OCI-LY1 (cell line): ENCODE results near the gene AFAP1L1.

Experiments
- H2AFZ ChIP-seq: fragments of 200-600 bp; sonication (generic), shearing (Covaris generic); 2 replicates; pipeline ENCODE4 v1.6.0; 2014; ENCODE audit warnings: antibody characterized with exemption, mild to moderate bottlenecking, low read length
- H3F3A ChIP-seq: fragments of 200-600 bp; sonication (generic), shearing (Covaris generic); 2 replicates; pipeline ENCODE4 v1.6.0; 2014; ENCODE audit warnings: mild to moderate bottlenecking, antibody characterized with exemption, low read length, moderate library complexity; ENCODE audit not compliant: insufficient read depth
- H3K27ac ChIP-seq: fragments of 200-600 bp; sonication (generic); 2 replicates; pipeline ENCODE4 v1.5.1; 2014; ENCODE audit warnings: low read length, mixed run types, mild to moderate bottlenecking, low read depth; ENCODE audit not compliant: poor library complexity, severe bottlenecking
- H3K27me3 ChIP-seq: fragments of 200-600 bp; sonication (generic); 2 replicates; pipeline ENCODE4 v1.6.0; 2014; ENCODE audit warnings: antibody characterized with exemption, mild to moderate bottlenecking, low read length, moderate library complexity; ENCODE audit not compliant: insufficient read depth
- H3K36me3 ChIP-seq: fragments of 200-600 bp; sonication (generic); 2 replicates; pipeline ENCODE4 v1.6.1; 2014; ENCODE audit warnings: mild to moderate bottlenecking, antibody characterized with exemption, low read length, moderate library complexity, mixed read lengths; ENCODE audit not compliant: insufficient read depth
- H3K4me1 ChIP-seq: fragments of 200-600 bp; sonication (generic); 2 replicates; pipeline ENCODE4 v1.5.1; 2014; ENCODE audit warnings: mild to moderate bottlenecking, low read length, moderate library complexity; ENCODE audit not compliant: insufficient read depth, severe bottlenecking
- H3K4me2 ChIP-seq: fragments of 200-600 bp; sonication (generic), shearing (Covaris generic); 2 replicates; pipeline ENCODE4 v1.6.1; 2014; ENCODE audit warnings: low read length
- H3K4me3 ChIP-seq: fragments of 200-600 bp; sonication (generic); 2 replicates; pipeline ENCODE4 v1.5.1; 2014; ENCODE audit warnings: low read length, low read depth, mild to moderate bottlenecking, mixed read lengths; ENCODE audit not compliant: poor library complexity, severe bottlenecking
- H3K79me2 ChIP-seq: fragments of 200-600 bp; shearing (Covaris generic); 2 replicates; pipeline ENCODE4 v1.6.1; 2016; ENCODE audit warnings: mixed run types, low read length, mixed read lengths; ENCODE audit not compliant: insufficient read depth
- H3K9ac ChIP-seq: fragments of 200-600 bp; sonication (generic), shearing (Covaris generic); 2 replicates; pipeline ENCODE4 v1.6.1; 2014; ENCODE audit warnings: mild to moderate bottlenecking, low read length, mixed read lengths
- H3K9me2 ChIP-seq: fragments of 200-600 bp; sonication (generic), shearing (Covaris generic); 2 replicates; pipeline ENCODE4 v1.6.1; 2014; ENCODE audit warnings: low read depth, mild to moderate bottlenecking, low read length, mixed read lengths
- H3K9me3 ChIP-seq: fragments of 200-600 bp; shearing (Covaris generic); 2 replicates; pipeline ENCODE4 v1.6.1; 2014; ENCODE audit warnings: low read length, mixed read lengths
- H4K20me1 ChIP-seq: fragments of 200-600 bp; sonication (generic), shearing (Covaris generic); 2 replicates; pipeline ENCODE4 v1.6.0; 2016; ENCODE audit warnings: mild to moderate bottlenecking, low read length; ENCODE audit not compliant: insufficient read depth
- EZH2 ChIP-seq: fragments of 200-600 bp; sonication (generic), shearing (Covaris generic); IDR thresholded peaks from 2 replicates; pipeline ENCODE4 v1.8.0; 2017; ENCODE audit warnings: borderline replicate concordance, mixed run types, mild to moderate bottlenecking, antibody characterized with exemption, low read length, moderate library complexity, mixed read lengths
- TF ChIP-seq, protein P1 (sequence below): fragments of 200-600 bp; sonication (generic), shearing (Covaris generic); IDR thresholded peaks from 2 replicates; pipeline ENCODE4 v1.5.1; 2017; ENCODE audit warnings: mild to moderate bottlenecking, antibody characterized with exemption, low read length, moderate library complexity, mixed read lengths

Gene AFAP1L1

GRCh38 chr5:149386166-149386565, 114.5 kb downstream of the AFAP1L1 start:
- Histone ChIP-seq H3K79me2 (no peaks in the 10 kb centered on the region), H3K9ac (no peak overlapping the region), H3K27me3 (peaks cover 6% of the 10 kb centered on the region; the same call in 1 of the 2 replicates), H3K9me3 (no peaks in the 10 kb centered on the region), H3K4me3 (no peak overlapping the region), H3K36me3 (no peaks in the 10 kb centered on the region), H3K9me2 (no peaks in the 10 kb centered on the region), H2AFZ (no peak overlapping the region), H4K20me1 (no peaks in the 10 kb centered on the region), H3K4me2 (no peak overlapping the region), H3F3A (no peaks in the 10 kb centered on the region), H3K27ac (no peak overlapping the region), H3K4me1 (peaks cover 3% of the 10 kb centered on the region)
- TF ChIP-seq EZH2 = no peak
- TF ChIP-seq, protein P1, sequence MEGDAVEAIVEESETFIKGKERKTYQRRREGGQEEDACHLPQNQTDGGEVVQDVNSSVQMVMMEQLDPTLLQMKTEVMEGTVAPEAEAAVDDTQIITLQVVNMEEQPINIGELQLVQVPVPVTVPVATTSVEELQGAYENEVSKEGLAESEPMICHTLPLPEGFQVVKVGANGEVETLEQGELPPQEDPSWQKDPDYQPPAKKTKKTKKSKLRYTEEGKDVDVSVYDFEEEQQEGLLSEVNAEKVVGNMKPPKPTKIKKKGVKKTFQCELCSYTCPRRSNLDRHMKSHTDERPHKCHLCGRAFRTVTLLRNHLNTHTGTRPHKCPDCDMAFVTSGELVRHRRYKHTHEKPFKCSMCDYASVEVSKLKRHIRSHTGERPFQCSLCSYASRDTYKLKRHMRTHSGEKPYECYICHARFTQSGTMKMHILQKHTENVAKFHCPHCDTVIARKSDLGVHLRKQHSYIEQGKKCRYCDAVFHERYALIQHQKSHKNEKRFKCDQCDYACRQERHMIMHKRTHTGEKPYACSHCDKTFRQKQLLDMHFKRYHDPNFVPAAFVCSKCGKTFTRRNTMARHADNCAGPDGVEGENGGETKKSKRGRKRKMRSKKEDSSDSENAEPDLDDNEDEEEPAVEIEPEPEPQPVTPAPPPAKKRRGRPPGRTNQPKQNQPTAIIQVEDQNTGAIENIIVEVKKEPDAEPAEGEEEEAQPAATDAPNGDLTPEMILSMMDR = no peak

GRCh38 chr5:149387081-149387631, 115.5 kb downstream of the AFAP1L1 start:
- Histone ChIP-seq H3K9ac (no peak overlapping the region), H3K9me3 (no peaks in the 10 kb centered on the region), H3K4me3 (no peak overlapping the region), H3K4me1 (no peaks in the 10 kb centered on the region), H3K4me2 (no peak overlapping the region), H3K36me3 (no peaks in the 10 kb centered on the region), H3K9me2 (no peaks in the 10 kb centered on the region), H2AFZ (no peak overlapping the region), H3K27me3 (peaks cover 6% of the 10 kb centered on the region; the same call in 1 of the 2 replicates), H4K20me1 (no peaks in the 10 kb centered on the region), H3K79me2 (no peaks in the 10 kb centered on the region), H3K27ac (no peak overlapping the region), H3F3A (no peaks in the 10 kb centered on the region)
- no peak for TF ChIP-seq EZH2
- TF ChIP-seq, protein P1 = no peak

GRCh38 chr5:149387982-149388381, 116.3 kb downstream of the AFAP1L1 start:
- Histone ChIP-seq H3K36me3 (no peaks in the 10 kb centered on the region), H4K20me1 (no peaks in the 10 kb centered on the region), H3K79me2 (no peaks in the 10 kb centered on the region), H3K4me2 (no peak overlapping the region), H3K9me3 (no peaks in the 10 kb centered on the region), H3K4me3 (no peak overlapping the region), H3K27me3 (peaks cover 6% of the 10 kb centered on the region; the same call in 1 of the 2 replicates), H3K27ac (no peak overlapping the region), H2AFZ (no peak overlapping the region), H3F3A (no peaks in the 10 kb centered on the region), H3K9ac (no peak overlapping the region), H3K9me2 (no peaks in the 10 kb centered on the region), H3K4me1 (no peaks in the 10 kb centered on the region)
- no peak for TF ChIP-seq EZH2
- TF ChIP-seq, protein P1 = no peak
